ENCODE results near the gene SNRPB2.

Gene SNRPB2

DNA sequence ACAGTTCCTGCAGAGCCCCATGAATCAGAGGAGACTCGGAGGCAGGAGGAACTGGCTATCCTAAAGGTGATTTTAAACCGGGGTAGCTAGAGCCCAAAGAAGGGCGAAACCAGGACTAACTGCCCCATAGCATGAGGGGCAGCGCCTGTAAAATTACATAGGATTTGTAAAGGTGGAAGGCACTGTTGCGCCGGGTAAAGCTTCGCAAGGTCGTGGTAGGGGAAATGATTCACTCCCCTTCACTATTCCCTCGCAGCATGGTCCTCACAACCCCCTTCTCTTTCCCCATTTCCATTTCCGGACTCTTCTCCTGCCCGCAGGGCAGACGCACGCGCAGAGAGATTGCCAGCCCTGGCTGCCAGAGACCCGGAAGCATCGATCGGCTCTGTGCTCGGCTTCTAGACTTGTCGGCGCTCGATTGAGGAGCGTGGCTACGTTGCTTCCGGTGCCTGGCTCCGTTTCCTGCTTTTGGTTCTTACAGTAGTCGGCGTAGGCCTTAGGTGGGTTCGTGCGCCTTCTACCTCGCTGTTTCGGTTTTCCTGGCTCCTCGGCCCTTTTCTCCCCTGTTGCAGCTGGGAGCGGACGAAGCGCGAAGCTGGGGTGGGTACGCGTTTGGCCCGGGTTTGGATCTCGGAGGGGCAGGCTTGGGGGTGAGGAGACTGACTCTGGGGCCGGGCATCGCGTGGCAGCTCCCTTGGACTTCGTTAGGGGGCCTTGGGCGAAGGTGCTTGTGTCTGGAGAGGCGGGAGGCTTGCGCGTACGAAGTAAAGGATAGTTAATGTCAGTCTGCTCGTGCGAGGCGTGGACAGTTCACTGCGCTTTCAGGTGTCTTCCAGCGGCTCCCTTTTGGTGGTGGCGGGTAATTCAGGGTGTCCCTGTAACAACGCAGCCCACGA lies at the start of gene SNRPB2:
TSS of gene SNRPB2 (plus strand) at position 462 of the 896 bp plus-strand sequence. CDS start 1,677 bp downstream, outside the sequence.
- DNase-seq (ENCODE audit: low spot score): peak; percentile 87
- no peak for TF ChIP-seq CTCF (IDR thresholded peaks at IDR 0.05; ENCODE audit: extremely low read depth, missing control alignments)

- no peak for TF ChIP-seq CTCF (IDR thresholded peaks at IDR 0.05; ENCODE audit: extremely low read depth, missing control alignments)
- no peak for DNase-seq (ENCODE audit: low spot score)
Observed at GRCh38 chr20:16684416-16684815, 45.4 kb upstream of the SNRPB2 start.

GRCh38 chr20:16689906-16690305 lies 39.9 kb upstream of the SNRPB2 start:
- TF ChIP-seq CTCF (IDR thresholded peaks at IDR 0.05; ENCODE audit: extremely low read depth, missing control alignments): no peak
- DNase-seq (ENCODE audit: low spot score): no peak

DNA sequence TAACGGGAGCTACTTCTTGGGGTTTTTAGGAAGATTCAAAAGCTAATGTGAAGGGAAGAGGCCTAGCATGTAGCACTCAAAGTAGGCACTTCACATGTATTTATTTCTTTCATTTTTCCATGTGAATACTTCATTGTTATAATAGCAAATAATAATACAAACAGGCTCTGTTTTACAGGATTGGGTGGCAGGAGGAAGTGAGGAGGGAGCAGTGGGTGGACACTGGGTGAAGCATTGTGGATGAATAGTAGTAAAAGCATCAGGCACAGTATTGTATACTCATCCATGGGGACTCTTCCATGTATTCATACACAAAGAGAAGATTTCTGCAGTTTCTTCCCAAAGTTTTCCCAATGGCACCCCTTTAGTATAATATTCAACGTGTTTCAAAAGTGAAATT lies 38.4 kb upstream of the SNRPB2 start:
- no peak for TF ChIP-seq CTCF (IDR thresholded peaks at IDR 0.05; ENCODE audit: extremely low read depth, missing control alignments)
- no peak for DNase-seq (ENCODE audit: low spot score)

- DNase-seq (ENCODE audit: low spot score): no peak
- no peak for TF ChIP-seq CTCF (IDR thresholded peaks at IDR 0.05; ENCODE audit: extremely low read depth, missing control alignments)
Observed at GRCh38 chr20:16692009-16692408, 37.8 kb upstream of the SNRPB2 start.

DNA sequence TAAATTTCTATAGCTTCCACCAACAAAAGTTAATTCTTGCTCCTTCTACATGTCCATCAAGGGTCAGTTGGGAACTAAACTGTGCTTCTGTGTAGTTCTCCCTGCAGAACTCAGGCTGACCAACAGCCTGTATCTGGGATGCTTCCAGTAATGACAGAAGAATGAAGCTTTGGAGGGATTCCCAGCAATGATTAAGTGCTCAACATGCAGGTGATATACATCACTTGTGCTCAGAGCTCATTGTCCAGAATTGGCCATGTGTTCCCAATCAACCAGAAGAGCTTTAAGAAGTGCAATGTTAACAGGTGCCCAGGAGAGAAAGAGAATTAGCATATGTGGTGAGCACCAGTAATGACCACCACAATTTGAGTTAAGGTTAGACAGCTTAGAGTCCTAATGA lies 37.4 kb upstream of the SNRPB2 start:
- no peak for DNase-seq (ENCODE audit: low spot score)
- no peak for TF ChIP-seq CTCF (IDR thresholded peaks at IDR 0.05; ENCODE audit: extremely low read depth, missing control alignments)

- no peak for DNase-seq (ENCODE audit: low spot score)
- TF ChIP-seq CTCF (IDR thresholded peaks at IDR 0.05; ENCODE audit: extremely low read depth, missing control alignments): no peak
Observed at GRCh38 chr20:16693278-16693677, 36.5 kb upstream of the SNRPB2 start.
